ENCODE measurements around the gene SLAMF9. TPM values are rescaled to one million over a fixed set of nuclear protein-coding genes. Genes with fewer than 3 reads are reported as not detected.

The SLAMF9 gene
- total and polyA plus RNA-seq, 8 donors, result not detected

DNA sequence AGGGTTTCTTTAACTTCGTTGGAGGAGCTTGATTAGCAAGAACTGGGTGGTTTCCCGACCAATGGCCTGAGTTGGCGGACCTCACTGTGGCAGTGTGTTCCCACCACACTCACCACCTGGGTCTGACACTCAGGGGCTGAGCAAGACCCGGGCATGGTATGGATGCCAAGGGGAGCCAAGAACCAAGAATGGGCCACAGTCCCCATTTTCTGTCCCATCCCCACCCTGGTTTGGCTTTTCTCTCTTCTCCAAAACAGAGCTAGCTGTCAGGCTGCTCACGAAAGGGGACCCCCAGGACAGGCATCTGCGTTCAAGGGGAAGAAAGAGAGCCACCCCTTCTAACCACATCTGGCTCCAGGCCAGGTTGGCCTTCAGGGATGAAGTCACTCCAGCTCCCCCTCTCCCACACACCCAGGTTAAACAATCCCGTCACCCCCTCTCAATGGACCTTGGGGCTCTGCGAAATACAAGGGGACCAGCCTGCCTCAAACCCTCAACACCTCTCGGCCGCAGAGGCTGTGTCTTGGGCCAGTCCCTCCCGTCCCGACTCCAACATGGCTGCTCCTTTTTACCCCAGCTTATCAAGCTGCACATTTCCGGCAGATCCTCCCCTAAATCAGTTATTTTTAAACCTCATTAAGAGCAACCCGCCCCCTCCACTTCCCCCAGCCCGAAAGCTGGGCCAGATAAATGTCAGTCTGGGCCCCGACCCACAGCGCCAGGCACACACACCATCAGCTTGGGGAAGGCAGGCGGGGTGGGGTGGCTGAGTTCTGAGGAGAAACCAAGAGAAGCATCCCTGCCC lies 32.1 kb downstream of the SLAMF9 start:
- FAIRE-seq (no peak), ATAC-seq (no peak), DNase-seq (peak in 3 of 6 donors; percentile 63 to 64 (median 63))
- H3K27me3 ChIP-seq, result no peaks in the 10 kb centered on the region
- H3K36me3 ChIP-seq, result peaks cover 11 to 29% (median 17%) of the 10 kb centered on the region in 3 donors
- no peak for TF ChIP-seq CTCF (IDR thresholded peaks at IDR 0.05)
- no peaks in the 10 kb centered on the region for H3K9me3 ChIP-seq
- peaks cover 23 to 47% (median 33%) of the 10 kb centered on the region in 3 donors for H3K4me1 ChIP-seq
- WGBS, 2 donors, result 62 to 67% methylated on average over 17 to 18 of the region's 18 CpGs
- peak overlapping the region in 2 of 4 donors; percentile 74 to 75 for H3K4me3 ChIP-seq
- intact Hi-C loops (cut with DNase I), result no loop called here
- H3K27ac ChIP-seq, result peak overlapping the region; percentile 94 to 98 (median 96)

GRCh38 chr1:159921251-159921650 lies 32.8 kb downstream of the SLAMF9 start:
- intact Hi-C loops (cut with DNase I), result no loop called here
- no peak for TF ChIP-seq CTCF (IDR thresholded peaks at IDR 0.05)
- peak overlapping the region in 2 of 4 donors; percentile 94 to 98 for H3K27ac ChIP-seq
- DNase-seq, result no peak
- no peak for FAIRE-seq
- ATAC-seq, result no peak
- H3K4me3 ChIP-seq, result no peak overlapping the region
- peaks cover 11 to 29% (median 17%) of the 10 kb centered on the region in 3 donors for H3K36me3 ChIP-seq
- 43 to 53% methylated on average over 1 of the region's 1 CpG for WGBS, 2 donors
- H3K9me3 ChIP-seq, result no peaks in the 10 kb centered on the region
- H3K27me3 ChIP-seq, result no peaks in the 10 kb centered on the region
- H3K4me1 ChIP-seq, result peaks cover 23 to 51% (median 36%) of the 10 kb centered on the region in 3 donors

GRCh38 chr1:159920651-159921050 lies 33.4 kb downstream of the SLAMF9 start:
- Histone ChIP-seq H3K4me1 (peaks cover 24 to 52% (median 37%) of the 10 kb centered on the region in 3 donors), H3K9me3 (no peaks in the 10 kb centered on the region), H3K27ac (peak overlapping the region in 2 of 4 donors; percentile 2 to 94), H3K4me3 (no peak overlapping the region), H3K36me3 (peaks cover 11 to 29% (median 17%) of the 10 kb centered on the region in 3 donors), H3K27me3 (no peaks in the 10 kb centered on the region)
- ATAC-seq, result no peak
- 81 to 92% methylated on average over 1 of the region's 1 CpG for WGBS, 2 donors
- intact Hi-C loops (cut with DNase I), result no loop called here
- FAIRE-seq, result no peak
- TF ChIP-seq CTCF (IDR thresholded peaks at IDR 0.05), result no peak
- no peak for DNase-seq

DNA sequence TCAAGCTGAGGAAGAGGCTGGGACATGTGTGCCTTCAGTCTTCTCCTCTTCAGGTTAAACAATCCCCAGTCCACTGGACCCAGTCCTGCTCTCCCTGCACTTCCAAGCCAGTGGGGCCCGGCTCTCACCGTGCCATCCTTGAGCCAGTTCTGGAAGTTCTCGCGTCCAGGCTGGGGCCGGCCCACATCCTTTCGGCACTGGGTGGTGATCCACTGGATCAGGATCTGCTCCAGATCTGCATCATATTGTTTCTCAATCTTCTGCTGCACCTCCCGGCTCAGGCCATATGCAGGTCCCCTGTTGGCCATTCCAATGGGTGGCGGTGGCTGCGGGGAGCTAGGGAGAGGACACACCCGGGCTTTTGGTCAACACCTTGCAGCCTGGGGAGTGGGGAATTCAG lies 33.8 kb downstream of the SLAMF9 start:
- intact Hi-C loops (cut with DNase I), result no loop called here
- Histone ChIP-seq H3K9me3 (no peaks in the 10 kb centered on the region), H3K4me3 (no peak overlapping the region), H3K36me3 (peaks cover 11 to 29% (median 17%) of the 10 kb centered on the region in 3 donors), H3K27ac (no peak overlapping the region), H3K27me3 (no peaks in the 10 kb centered on the region), H3K4me1 (peaks cover 23 to 54% (median 37%) of the 10 kb centered on the region in 3 donors)
- no peak for FAIRE-seq
- ATAC-seq, result no peak
- no peak for TF ChIP-seq CTCF (IDR thresholded peaks at IDR 0.05)
- 88 to 97% methylated on average over 10 of the region's 10 CpGs for WGBS, 2 donors
- peak in 1 of 6 donors; percentile 65 for DNase-seq

All from pancreas (tissue), 10 donors.